ENCODE data around the gene CISTR.

CISTR gene

GRCh38 chr12:53712059-53712643 lies 39.6 kb downstream of the CISTR start:
- Mint-ChIP-seq H3K4me1 (peaks cover 27% of the 10 kb centered on the region), H3K4me3 (no peak overlapping the region), H3K36me3 (ENCODE audit: low read depth) (peaks cover 33% of the 10 kb centered on the region), H3K27ac (no peak overlapping the region), H3K9me3 (no peaks in the 10 kb centered on the region), H3K27me3 (ENCODE audit: low read depth, poor library complexity) (peaks cover 74% of the 10 kb centered on the region)
- no peak for TF ChIP-seq CTCF (IDR thresholded peaks at IDR 0.05)
- peak; percentile 21 for DNase-seq

DNA sequence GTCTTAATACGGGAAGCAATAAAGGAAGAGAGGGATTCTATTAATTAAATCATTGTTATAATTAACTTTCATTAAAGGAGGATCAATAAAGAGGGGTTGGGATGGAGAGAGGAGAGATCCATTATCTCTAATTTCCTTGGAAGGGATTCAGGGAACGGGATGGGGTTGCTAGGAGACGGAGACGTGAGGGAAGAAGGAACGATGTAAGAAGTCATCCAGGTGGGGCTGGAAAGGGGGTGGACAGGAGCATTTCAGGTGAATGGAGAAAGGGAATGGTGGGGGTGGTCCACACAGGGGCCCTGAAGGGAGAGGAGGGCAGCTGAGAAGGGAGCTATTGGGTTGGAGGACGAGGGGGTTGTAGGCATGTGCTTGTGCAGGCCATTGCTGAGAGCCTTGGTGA lies 41.7 kb downstream of the CISTR start:
- peaks cover 27% of the 10 kb centered on the region for H3K4me1 Mint-ChIP-seq
- DNase-seq: no peak
- peaks cover 19% of the 10 kb centered on the region for H3K36me3 Mint-ChIP-seq (ENCODE audit: low read depth)
- H3K4me3 Mint-ChIP-seq: no peak overlapping the region
- H3K9me3 Mint-ChIP-seq: no peaks in the 10 kb centered on the region
- no peak for TF ChIP-seq CTCF (IDR thresholded peaks at IDR 0.05)
- peaks cover 82% of the 10 kb centered on the region for H3K27me3 Mint-ChIP-seq (ENCODE audit: low read depth, poor library complexity)
- H3K27ac Mint-ChIP-seq: no peak overlapping the region

GRCh38 chr12:53709671-53710070 lies 42.1 kb downstream of the CISTR start:
- no peak for TF ChIP-seq CTCF (IDR thresholded peaks at IDR 0.05)
- Mint-ChIP-seq H3K27me3 (ENCODE audit: low read depth, poor library complexity) (peaks cover 86% of the 10 kb centered on the region), H3K4me3 (no peak overlapping the region), H3K27ac (no peak overlapping the region), H3K36me3 (ENCODE audit: low read depth) (peaks cover 15% of the 10 kb centered on the region), H3K9me3 (no peaks in the 10 kb centered on the region), H3K4me1 (peaks cover 27% of the 10 kb centered on the region)
- DNase-seq: no peak

DNA sequence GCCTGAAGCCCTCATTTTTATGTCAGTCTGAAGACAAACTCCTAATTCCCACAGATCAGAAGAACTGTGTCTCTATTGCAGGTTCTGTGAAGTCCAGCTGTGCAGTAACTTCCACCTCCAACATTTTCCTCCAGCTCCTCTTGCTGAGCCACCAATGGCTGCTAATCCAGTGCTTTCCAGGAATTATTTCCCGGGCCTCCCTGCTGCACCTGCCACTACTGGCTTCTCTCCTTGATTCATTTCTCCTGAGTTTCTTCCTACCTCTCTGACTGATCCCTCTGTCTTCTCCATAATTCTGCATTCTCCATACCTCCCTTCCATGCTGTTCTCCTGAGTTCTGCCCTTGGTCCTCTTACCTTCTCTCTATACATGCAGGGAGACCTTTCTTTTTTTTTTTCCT lies 45.7 kb downstream of the CISTR start:
- H3K4me1 Mint-ChIP-seq: peaks cover 24% of the 10 kb centered on the region
- H3K27me3 Mint-ChIP-seq (ENCODE audit: low read depth, poor library complexity): peaks cover 94% of the 10 kb centered on the region
- H3K27ac Mint-ChIP-seq: no peak overlapping the region
- no peaks in the 10 kb centered on the region for H3K9me3 Mint-ChIP-seq
- no peak for DNase-seq
- no peak for TF ChIP-seq CTCF (IDR thresholded peaks at IDR 0.05)
- no peaks in the 10 kb centered on the region for H3K36me3 Mint-ChIP-seq (ENCODE audit: low read depth)
- H3K4me3 Mint-ChIP-seq: no peak overlapping the region

DNA sequence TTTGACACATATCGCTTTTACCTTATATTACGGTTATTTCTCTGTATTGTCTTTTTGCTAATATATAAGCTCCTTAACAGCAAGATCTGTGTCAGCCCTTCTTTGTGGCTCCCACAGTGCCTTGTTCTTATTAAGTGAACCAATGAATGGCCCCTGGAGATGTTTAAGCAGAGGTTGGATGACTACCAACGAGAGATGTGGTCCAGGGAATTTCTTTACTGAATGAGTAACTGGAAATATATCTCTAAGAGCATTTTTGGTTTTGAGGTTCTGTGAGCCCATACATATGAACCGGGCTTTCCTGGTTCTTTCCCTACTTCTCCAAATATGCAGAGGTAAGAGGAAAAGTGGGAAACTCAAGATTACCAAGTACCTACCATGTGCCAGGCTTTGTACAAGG lies 48.0 kb downstream of the CISTR start:
- DNase-seq: no peak
- no peak overlapping the region for H3K4me3 Mint-ChIP-seq
- no peaks in the 10 kb centered on the region for H3K9me3 Mint-ChIP-seq
- no peak overlapping the region for H3K27ac Mint-ChIP-seq
- no peak for TF ChIP-seq CTCF (IDR thresholded peaks at IDR 0.05)
- H3K27me3 Mint-ChIP-seq (ENCODE audit: low read depth, poor library complexity): peaks cover 95% of the 10 kb centered on the region
- no peaks in the 10 kb centered on the region for H3K36me3 Mint-ChIP-seq (ENCODE audit: low read depth)
- H3K4me1 Mint-ChIP-seq: peaks cover 35% of the 10 kb centered on the region

- Mint-ChIP-seq H3K27me3 (ENCODE audit: low read depth, poor library complexity) (peaks cover 98% of the 10 kb centered on the region), H3K4me3 (no peak overlapping the region), H3K9me3 (no peaks in the 10 kb centered on the region), H3K4me1 (peaks cover 52% of the 10 kb centered on the region), H3K27ac (no peak overlapping the region), H3K36me3 (ENCODE audit: low read depth) (no peaks in the 10 kb centered on the region)
- peak; percentile 89 for TF ChIP-seq CTCF (IDR thresholded peaks at IDR 0.05)
- DNase-seq: peak; percentile 87
Measured at GRCh38 chr12:53701518-53702264, 50.1 kb downstream of the CISTR start.

All from nephron progenitor cell (in vitro differentiated cells).